ENCODE data around the gene TMEM178A.

Gene TMEM178A

GRCh38 chr2:39706312-39706711 is 40.6 kb downstream of the TMEM178A start:
- H3K27ac ChIP-seq = no peak overlapping the region
- ChIA-PET POLR2A (ENCODE audit: low non-redundant PET) (no interaction called here), CTCF (no interaction called here)
- no peak for TF ChIP-seq CTCF (conservative IDR thresholded peaks at IDR 0.05; ENCODE audit: low read depth)
- no peak for DNase-seq (ENCODE audit: low spot score)

- ChIA-PET CTCF (no interaction called here), POLR2A (ENCODE audit: low non-redundant PET) (no interaction called here)
- no peak overlapping the region for H3K27ac ChIP-seq
- TF ChIP-seq CTCF (conservative IDR thresholded peaks at IDR 0.05; ENCODE audit: low read depth) = no peak
- no peak for DNase-seq (ENCODE audit: low spot score)
Measured at GRCh38 chr2:39706945-39707344, 41.2 kb downstream of the TMEM178A start.

GRCh38 chr2:39708003-39708402 is 42.3 kb downstream of the TMEM178A start:
- no peak for DNase-seq (ENCODE audit: low spot score)
- TF ChIP-seq CTCF (conservative IDR thresholded peaks at IDR 0.05; ENCODE audit: low read depth) = no peak
- no peak overlapping the region for H3K27ac ChIP-seq
- POLR2A ChIA-PET (ENCODE audit: low non-redundant PET) = no interaction called here
- CTCF ChIA-PET = no interaction called here

DNA sequence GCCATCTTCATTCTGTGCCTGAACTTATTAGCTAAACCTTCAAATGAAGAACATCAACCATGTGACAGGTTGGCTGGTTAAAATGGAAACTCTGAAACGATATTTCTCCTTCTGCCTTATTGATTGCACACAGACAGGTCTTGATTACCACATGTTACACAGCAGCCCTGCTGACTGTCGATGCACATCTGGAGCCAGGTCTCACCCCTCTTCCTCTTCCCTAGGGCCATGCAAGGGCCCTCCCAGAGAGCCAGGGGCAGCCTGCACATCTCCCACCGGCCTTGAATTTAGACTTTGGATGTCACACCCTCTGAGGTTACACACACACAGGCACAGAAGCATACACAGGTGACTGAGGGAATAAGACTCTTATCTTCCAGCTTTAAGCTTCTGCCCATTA is 45.1 kb downstream of the TMEM178A start:
- DNase-seq (ENCODE audit: low spot score) = no peak
- CTCF ChIA-PET = no interaction called here
- H3K27ac ChIP-seq = no peak overlapping the region
- POLR2A ChIA-PET (ENCODE audit: low non-redundant PET) = no interaction called here
- TF ChIP-seq CTCF (conservative IDR thresholded peaks at IDR 0.05; ENCODE audit: low read depth) = no peak

DNA sequence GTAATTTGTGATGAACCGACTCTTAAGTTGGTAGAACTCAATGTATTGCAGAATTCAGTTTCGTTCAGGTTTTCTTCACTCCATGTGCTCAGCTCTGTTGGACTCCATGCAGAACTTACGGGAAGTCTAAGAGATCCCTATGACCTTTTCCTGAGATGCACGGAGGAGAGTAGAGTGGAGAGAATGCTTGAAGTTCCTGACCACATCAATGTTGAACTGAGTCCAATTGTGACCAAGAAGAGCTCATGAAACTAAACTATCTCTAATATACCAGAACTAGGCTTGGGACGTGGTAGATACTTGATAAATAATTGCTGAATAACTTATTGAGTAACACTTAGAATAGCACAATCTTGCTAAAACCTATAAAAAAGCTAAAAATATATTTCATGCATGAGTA is 47.2 kb downstream of the TMEM178A start:
- no peak for TF ChIP-seq CTCF (conservative IDR thresholded peaks at IDR 0.05; ENCODE audit: low read depth)
- CTCF ChIA-PET = no interaction called here
- H3K27ac ChIP-seq = no peak overlapping the region
- POLR2A ChIA-PET (ENCODE audit: low non-redundant PET) = no interaction called here
- no peak for DNase-seq (ENCODE audit: low spot score)

DNA sequence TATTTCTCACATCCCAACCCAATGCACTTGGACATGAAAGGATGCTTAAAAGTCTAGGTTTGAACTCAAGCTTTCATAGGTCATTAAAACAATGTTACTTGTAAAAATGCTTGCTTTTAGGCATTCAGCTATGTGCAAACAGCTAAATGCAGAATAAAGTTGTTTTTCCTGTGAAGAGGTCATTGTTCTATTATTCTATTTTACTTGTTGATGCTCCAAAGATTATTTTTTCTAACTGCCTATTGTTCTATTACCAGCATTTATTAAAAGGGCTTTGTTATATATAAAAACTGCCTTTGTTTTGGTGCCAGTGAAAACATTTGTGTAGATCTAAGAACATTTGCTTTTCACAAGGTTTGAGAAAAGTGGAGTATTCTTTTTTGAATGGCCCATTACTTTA is 49.4 kb downstream of the TMEM178A start:
- no peak for DNase-seq (ENCODE audit: low spot score)
- TF ChIP-seq CTCF (conservative IDR thresholded peaks at IDR 0.05; ENCODE audit: low read depth) = no peak
- CTCF ChIA-PET = interaction anchor here (0.6 kb wide), 1 partner anchor 31 kb away, joined by 3 read pairs; no protein-coding TSS in a partner anchor
- H3K27ac ChIP-seq = no peak overlapping the region
- POLR2A ChIA-PET (ENCODE audit: low non-redundant PET) = no interaction called here

DNA sequence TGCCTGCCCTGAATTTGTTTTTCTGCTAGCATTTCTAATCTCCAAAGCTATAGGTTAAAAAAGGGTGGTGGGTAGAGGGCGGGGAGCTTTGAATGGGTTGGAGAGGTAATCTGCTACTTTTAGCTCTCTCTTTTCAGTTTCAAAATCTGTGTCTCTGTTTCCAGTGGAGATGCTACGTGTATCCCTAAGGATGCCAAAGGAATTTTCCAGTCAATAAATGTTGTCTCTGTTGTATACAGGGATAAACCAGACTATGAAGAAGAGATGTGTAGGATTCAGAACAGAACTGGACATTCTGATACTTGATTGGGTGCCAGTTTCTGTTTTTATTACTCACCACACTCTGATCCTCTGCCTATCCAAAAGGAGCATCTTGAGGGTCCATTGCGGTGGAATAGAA is 50.1 kb downstream of the TMEM178A start:
- DNase-seq (ENCODE audit: low spot score) = no peak
- CTCF ChIA-PET = interaction anchor here (0.7 kb wide), 1 partner anchor 429 kb away, joined by 3 read pairs; no protein-coding TSS in a partner anchor
- no peak overlapping the region for H3K27ac ChIP-seq
- TF ChIP-seq CTCF (conservative IDR thresholded peaks at IDR 0.05; ENCODE audit: low read depth) = no peak
- POLR2A ChIA-PET (ENCODE audit: low non-redundant PET) = no interaction called here

Measured in RWPE1 (cell line).